Cerebellar nuclear complex (tissue), 1 donor: Measurements from ENCODE around the gene IQGAP3.
A peak's percentile ranks its signal among the peaks of the same experiment; 100 is the strongest.

Source experiments
- DNase-seq, 2 experiments: peaks; one replicate each; lab custom pipeline; 2025; lab: John Stamatoyannopoulos, UW

IQGAP3 gene

GRCh38 chr1:156539818-156540355, 32.5 kb downstream of the IQGAP3 start:
- no peak for DNase-seq

- DNase-seq: no peak
Observed at GRCh38 chr1:156538711-156539440, 33.5 kb downstream of the IQGAP3 start.

- DNase-seq: no peak
Observed at GRCh38 chr1:156537027-156537426, 35.3 kb downstream of the IQGAP3 start.

DNA sequence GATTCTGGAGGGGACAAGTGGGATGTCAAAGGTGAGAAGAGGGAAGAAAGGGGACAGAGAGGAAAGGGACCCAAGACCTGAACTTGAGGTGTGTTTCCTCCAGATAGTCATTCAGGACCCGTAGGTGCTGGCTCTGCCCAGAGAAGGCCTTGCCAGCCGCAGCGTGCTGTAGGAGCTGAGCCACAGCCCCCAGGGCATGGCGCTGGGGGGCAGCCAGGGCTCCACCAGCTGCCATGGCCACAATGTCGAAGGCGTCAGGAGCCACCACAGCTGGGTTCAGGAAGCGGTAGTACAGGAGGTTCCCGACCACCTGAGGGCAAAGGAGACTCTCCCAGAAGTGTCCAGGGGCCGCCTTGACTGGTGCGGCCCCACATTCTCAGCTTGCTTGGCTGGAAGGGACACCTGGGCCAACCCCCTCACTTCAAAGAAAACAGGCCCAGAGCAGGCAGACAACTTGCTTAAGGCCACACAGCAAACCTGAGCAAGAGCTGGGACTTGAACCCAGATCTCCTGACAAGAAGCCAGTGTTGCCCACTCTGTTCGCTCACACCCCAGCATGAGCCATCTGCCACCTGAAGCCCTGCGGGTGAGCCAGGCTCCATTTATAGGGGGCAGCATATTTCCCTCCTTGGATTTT, 37.8 kb downstream of the IQGAP3 start:
- no peak for DNase-seq

DNA sequence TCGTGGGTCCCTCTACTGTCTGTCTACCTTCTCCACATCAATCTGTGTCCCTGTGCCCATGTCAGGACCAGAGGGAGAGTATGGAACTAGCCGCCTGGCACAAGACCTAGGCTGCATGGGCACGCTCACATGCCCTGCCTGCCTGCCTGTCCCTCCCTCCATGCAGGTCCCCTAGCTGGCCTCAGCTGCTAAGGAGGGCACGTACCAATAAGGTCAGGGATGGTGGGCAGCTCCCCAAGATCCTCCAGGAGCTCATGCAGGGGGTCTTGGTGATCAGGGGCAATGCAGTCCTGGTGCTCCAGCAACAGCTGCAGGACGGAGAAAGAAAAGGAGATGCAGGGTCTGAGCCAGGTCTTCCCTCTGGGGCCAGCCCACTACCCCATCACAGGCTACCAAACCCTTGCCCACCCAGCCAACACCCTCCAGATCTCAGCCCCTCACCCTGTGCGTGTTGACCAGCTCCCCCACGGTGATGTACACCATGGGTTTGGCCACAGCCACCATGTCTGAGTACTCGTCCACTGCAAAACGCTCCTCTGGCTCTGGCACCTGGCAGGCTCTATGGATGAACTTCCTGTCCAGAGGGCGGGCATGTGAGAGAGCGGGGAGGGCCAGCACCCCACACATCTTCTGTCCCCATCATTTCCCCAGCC, 38.7 kb downstream of the IQGAP3 start:
- no peak for DNase-seq

DNA sequence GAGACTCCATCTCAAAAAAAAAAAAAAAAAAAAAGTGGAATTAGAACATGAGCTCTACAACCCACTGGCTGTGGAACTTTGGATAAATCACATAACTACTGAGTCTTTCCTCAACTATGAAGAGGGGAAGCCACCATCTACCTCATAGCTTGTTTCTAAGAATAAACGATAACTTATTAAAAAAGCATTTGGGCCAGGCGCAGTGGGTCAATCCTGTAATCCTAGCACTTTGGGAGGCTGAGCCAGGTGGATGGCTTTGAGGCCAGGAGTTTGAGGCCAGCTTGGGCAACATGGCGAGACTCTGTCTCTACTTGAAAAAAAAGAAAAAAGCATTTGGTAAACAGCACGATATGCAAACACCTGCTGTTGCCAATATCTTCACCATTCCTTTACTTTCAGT, 40.0 kb downstream of the IQGAP3 start:
- no peak for DNase-seq

GRCh38 chr1:156530006-156530405, 42.4 kb downstream of the IQGAP3 start:
- DNase-seq: no peak

GRCh38 chr1:156528875-156529425, 43.4 kb downstream of the IQGAP3 start:
- DNase-seq: no peak

- no peak for DNase-seq
Observed at GRCh38 chr1:156528231-156528630, 44.1 kb downstream of the IQGAP3 start.

DNA sequence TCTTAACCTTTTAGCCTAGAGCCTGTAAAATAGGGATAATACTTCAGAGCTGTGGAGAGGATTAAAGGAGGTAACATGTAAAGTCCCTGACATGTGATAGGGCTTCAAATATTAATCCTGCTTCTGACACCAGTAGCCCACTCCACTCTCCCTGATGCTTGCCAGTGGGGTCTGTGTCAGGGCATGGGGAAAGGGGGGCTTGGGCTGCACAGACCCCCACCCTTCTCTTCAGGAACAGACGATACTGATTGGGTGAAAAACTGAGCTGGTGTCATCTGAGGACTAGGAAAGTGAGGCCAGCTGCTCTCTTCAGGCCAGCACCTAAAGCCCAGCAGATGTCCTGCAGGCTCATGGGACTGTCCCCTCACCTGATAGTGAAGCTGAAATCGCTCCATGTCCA, 44.8 kb downstream of the IQGAP3 start:
- DNase-seq: no peak

- DNase-seq: no peak
Observed at GRCh38 chr1:156525856-156526489, 46.4 kb downstream of the IQGAP3 start.

- no peak for DNase-seq
Observed at GRCh38 chr1:156525071-156525501, 47.3 kb downstream of the IQGAP3 start.

DNA sequence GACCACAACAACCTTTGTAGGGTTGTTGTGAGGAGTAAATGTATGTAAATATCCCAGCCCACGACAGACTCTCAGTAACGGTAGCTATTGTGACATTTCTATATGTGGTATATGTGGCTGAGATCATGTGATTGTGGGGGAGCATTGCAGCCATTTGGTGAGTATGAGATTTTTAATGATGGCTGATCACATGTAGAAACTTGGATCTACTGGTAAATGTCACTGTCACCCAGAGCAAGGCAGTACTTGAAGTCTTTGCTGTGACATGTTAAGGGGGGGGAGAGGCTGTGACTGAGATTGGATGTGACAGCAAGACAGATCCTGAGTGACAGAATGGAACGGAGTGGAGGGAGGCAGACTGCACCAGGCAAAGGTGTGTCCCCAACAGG, 47.9 kb downstream of the IQGAP3 start:
- DNase-seq: no peak

- DNase-seq: no peak
Observed at GRCh38 chr1:156523801-156524480, 48.4 kb downstream of the IQGAP3 start.

- DNase-seq: no peak
Observed at GRCh38 chr1:156522443-156522970, 49.9 kb downstream of the IQGAP3 start.

DNA sequence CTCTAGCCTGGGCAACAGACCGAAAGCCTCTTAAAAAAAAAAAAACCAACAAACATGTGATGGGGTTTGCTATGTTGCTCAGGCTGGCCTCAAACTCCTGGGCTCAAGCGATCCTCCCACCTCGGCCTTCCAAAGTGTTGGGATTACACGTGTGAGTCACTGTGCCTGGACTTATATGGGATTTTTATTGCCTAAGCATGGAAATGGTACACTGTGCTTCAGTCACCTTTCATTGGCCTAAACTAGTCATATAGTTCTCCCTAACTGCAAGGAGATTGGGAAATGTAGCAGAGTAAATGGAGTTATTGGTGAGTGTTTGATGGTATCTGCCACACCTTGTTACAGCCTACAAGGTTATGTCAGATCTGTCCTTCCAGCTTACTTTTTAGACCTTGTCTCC, 54.6 kb downstream of the IQGAP3 start:
- no peak for DNase-seq

DNA sequence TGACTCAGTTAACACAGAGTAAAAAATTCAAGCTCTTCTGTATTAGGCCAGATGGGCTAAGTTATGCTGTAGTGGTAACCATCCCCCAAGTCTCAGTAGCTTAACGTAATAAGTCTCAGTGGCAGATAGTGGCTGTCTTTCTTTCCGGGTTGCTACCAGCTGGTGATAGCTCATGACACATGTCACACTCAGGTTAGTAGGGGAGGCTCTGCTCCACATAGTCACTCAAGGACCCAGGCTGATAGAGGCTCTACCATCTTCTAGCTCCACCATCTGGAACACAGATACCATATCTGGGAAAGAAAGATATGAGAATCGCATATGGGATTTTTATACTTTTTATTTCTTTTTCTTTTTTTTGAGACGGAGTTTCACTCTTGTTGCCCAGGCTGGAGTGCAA, 55.5 kb downstream of the IQGAP3 start:
- no peak for DNase-seq

- no peak for DNase-seq
Observed at GRCh38 chr1:156515956-156516355, 56.4 kb downstream of the IQGAP3 start.

GRCh38 chr1:156513185-156513584, 59.2 kb downstream of the IQGAP3 start:
- DNase-seq: no peak

DNA sequence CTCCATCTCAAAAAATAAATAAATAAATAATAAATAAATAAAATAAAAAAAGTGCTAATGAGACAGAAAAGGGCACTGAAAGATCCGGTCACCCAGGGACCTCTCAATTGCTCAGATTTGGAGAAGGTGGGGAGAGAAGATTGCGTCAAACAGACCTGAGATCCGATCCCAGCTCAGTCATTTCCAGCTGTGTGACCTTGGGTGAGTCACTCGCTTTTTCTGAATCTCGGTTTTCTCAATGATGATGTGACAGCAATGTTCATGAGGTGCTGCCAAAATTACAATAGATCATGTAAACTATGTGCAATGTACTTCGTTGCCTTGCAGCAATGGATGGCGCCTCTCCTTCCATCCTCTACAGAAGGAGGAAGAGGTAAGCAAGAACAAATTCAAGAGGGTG, 60.7 kb downstream of the IQGAP3 start:
- no peak for DNase-seq

DNA sequence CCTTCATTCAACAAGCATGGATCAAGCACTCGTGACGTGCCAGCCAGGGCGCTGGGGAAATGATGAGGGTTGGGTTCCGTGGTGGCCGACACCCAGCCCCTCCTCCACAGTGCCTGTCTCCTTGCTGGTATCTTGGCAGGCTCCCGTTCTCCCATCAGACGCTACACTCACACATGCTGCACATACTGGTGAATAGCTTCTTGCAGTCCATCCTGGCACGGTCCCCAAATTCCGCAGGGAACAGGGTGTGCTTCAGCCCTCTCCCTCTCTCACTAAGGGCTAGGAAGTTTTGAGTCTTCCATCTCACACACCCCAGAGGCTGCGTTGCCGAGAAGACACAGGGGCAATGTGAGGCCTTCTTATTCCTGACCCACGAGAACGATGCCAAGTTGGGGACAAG, 61.7 kb downstream of the IQGAP3 start:
- DNase-seq: peak; percentile 15 to 38
